HepG2 (cell line): Measurements from ENCODE around the gene SIRT5. TPM values are rescaled to one million over a fixed set of nuclear protein-coding genes. Genes with fewer than 3 reads are reported as not detected.

Source experiments
- AHDC1 ChIP-seq: sonication (generic); formaldehyde crosslinking; IDR thresholded peaks from 2 replicates; pipeline ENCODE4 v1.5.1; 2020; ENCODE audit warnings: mild to moderate bottlenecking, missing genetic modification reagents, borderline replicate concordance
- CREBL2 ChIP-seq: sonication (generic); formaldehyde crosslinking; IDR thresholded peaks from 2 replicates; pipeline ENCODE4 v1.8.1; 2023; ENCODE audit warnings: missing genetic modification reagents, mild to moderate bottlenecking, borderline replicate concordance
- CTCF ChIP-seq: sonication (generic); formaldehyde crosslinking; IDR thresholded peaks from 2 replicates; pipeline ENCODE4 v1.5.0; 2020; ENCODE audit warnings: mild to moderate bottlenecking, missing genetic modification reagents, moderate library complexity
- HMGXB3 ChIP-seq: sonication (generic); formaldehyde crosslinking; IDR thresholded peaks from 2 replicates; pipeline ENCODE4 v1.4.0; 2020; ENCODE audit warnings: missing genetic modification reagents, borderline replicate concordance
- HNRNPUL1 ChIP-seq: fragments of 200-400 bp; formaldehyde crosslinking; IDR thresholded peaks from 2 replicates; pipeline ENCODE4 v1.6.1; 2017; ENCODE audit warnings: low read depth, mild to moderate bottlenecking, low read length, moderate library complexity
- IKZF1 ChIP-seq: fragments of 450-650 bp; IDR thresholded peaks from 2 replicates; pipeline ENCODE4 v1.7.1; 2016
- MED8 ChIP-seq: sonication (generic); formaldehyde crosslinking; IDR thresholded peaks from 2 replicates; pipeline ENCODE4 v1.8.1; 2023; ENCODE audit warnings: mild to moderate bottlenecking, missing genetic modification reagents; ENCODE audit not compliant: insufficient replicate concordance
- MIER3 ChIP-seq: IDR thresholded peaks from 2 replicates; pipeline ENCODE4 v1.6.1; 2016; ENCODE audit warnings: missing compliant biosample characterization, borderline replicate concordance
- MTF2 ChIP-seq: sonication (generic); formaldehyde crosslinking; IDR thresholded peaks from 2 replicates; pipeline ENCODE4 v1.5.0; 2020; ENCODE audit warnings: missing genetic modification reagents, borderline replicate concordance
- PHF8 ChIP-seq: sonication (generic); formaldehyde crosslinking; IDR thresholded peaks from 2 replicates; pipeline ENCODE4 v1.5.0; 2020; ENCODE audit warnings: missing genetic modification reagents
- PPARG ChIP-seq: conservative IDR thresholded peaks from 2 replicates; pipeline ENCODE4 v1.6.1; 2016; ENCODE audit warnings: missing biosample characterization, missing genetic modification reagents
- TP53 ChIP-seq: sonication (generic); formaldehyde crosslinking; conservative IDR thresholded peaks from 2 replicates; pipeline ENCODE4 v1.4.0; 2020; ENCODE audit warnings: missing genetic modification reagents
- ZBTB37 ChIP-seq: sonication (generic); formaldehyde crosslinking; IDR thresholded peaks from 2 replicates; pipeline ENCODE4 v1.4.0; 2020; ENCODE audit warnings: mild to moderate bottlenecking, missing genetic modification reagents
- ZNF235 ChIP-seq: sonication (generic); formaldehyde crosslinking; IDR thresholded peaks from 2 replicates; pipeline ENCODE4 v1.8.1; 2023; ENCODE audit warnings: mild to moderate bottlenecking, missing genetic modification reagents, borderline replicate concordance
- polyA plus RNA-seq, 8 experiments: library from polyadenylated mRNA; depleted of rRNA in 3 of 8; stranded (reverse) in 7 of 8; unstranded in 1 of 8; fragments of >200 nt; fragmentation: Illumina TruSeq in 4 of 8; extraction: Trizol in 4 of 8; gene quantifications; 2 replicates each; pipeline versions ENCODE4 v1.2.1 to v1.2.3, GENCODE V29; 2011 to 2016; ENCODE audit warnings: low read depth in 4 of 8, missing spikeins in 1 of 8, mixed read lengths in 1 of 8; ENCODE audit not compliant: insufficient read depth in 1 of 8
- total RNA-seq, 5 experiments: library from RNA; depleted of rRNA; stranded (reverse); fragments of >200 nt; fragmentation: Illumina TruSeq; extraction: Trizol; gene quantifications; 2 replicates each; pipeline ENCODE4 v1.2.3, GENCODE V29; 2016; ENCODE audit warnings: low read depth in 1 of 5

Gene SIRT5
- total and polyA plus RNA-seq, 2 of the 13 experiments (the other 11 are each of a cell fraction or from before 2014, with no cell fraction given) = 14.1 to 16.6 TPM

- TF ChIP-seq HMGXB3 (CRISPR knock-in tag) = peak; percentile 95; the same call in 1 of the 2 replicates
- TF ChIP-seq PPARG (CRISPR knock-in tag) = peak; percentile 96
- peak; percentile 46 for TF ChIP-seq MTF2 (CRISPR knock-in tag)
- TF ChIP-seq AHDC1 (CRISPR knock-in tag) = peak; percentile 91
- no peak for TF ChIP-seq IKZF1
- TF ChIP-seq MIER3 = peak; percentile 99
- peak; percentile 100 for TF ChIP-seq CTCF (CRISPR knock-in tag)
- no peak; the same call in 1 of the 2 replicates for TF ChIP-seq ZBTB37
- TF ChIP-seq TP53 (CRISPR knock-in tag) = peak; percentile 63; the same call in 1 of the 2 replicates
- peak; percentile 96 for TF ChIP-seq MED8 (CRISPR knock-in tag)
- no peak; the same call in 1 of the 2 replicates for TF ChIP-seq CREBL2 (CRISPR knock-in tag)
- peak; percentile 83 for TF ChIP-seq HNRNPUL1
- TF ChIP-seq PHF8 = peak; percentile 98
- peak; percentile 78; the same call in 1 of the 2 replicates for TF ChIP-seq ZNF235 (CRISPR knock-in tag)
These were observed 40.8 kb downstream of the SIRT5 start, which contains the start of gene NOL7 (continued) for GRCh38 chr6:13614926-13615791.
